ENCODE data around the gene PCSK6. TPM values are rescaled to one million over a fixed set of nuclear protein-coding genes. Genes with fewer than 3 reads are reported as not detected.

The PCSK6 gene
- total and polyA plus RNA-seq, 2 experiments from 2014 or later = 4.8 to 6.4 TPM

DNA sequence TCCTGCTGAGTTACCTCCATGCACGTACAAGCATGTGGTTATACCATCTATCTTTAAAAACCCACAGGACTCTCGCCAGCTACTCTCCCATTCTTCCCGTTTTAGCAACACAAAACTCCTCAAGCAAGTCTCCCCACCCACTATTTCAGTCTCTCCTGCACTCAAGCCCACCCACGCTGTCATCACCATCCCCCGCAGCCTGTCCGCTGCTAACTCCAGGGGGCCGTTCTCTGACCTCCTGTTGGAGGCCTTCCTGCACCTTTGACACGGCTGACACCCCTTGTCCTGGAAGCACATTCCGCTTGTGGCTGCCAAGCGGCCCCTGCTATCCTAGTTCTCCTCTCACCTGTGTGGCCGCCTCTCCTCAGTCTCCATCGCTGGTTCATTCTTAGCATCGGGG lies 7.5 kb upstream of the PCSK6 start:
- DNase-seq (ENCODE audit: low read depth in 1 of 2, low spot score in 1 of 2) = no peak
- no peaks in the 10 kb centered on the region for H3K27me3 ChIP-seq

GRCh38 chr15:101496198-101496986 lies 6.9 kb upstream of the PCSK6 start:
- Histone ChIP-seq H3K4me1 (ENCODE audit: low read depth) (peaks cover 22% of the 10 kb centered on the region), H3K36me3 (no peaks in the 10 kb centered on the region), H3K4me3 (no peak overlapping the region), H3K27ac (no peak overlapping the region), H3K27me3 (no peaks in the 10 kb centered on the region), H3K9me3 (ENCODE audit: low read depth) (no peaks in the 10 kb centered on the region)
- TF ChIP-seq CTCF (IDR thresholded peaks at IDR 0.05; ENCODE audit: low read depth, low read length) = no peak
- peak in 1 of 2 donors; percentile 45 for DNase-seq (ENCODE audit: low read depth in 1 of 2, low spot score in 1 of 2)

More for the DNA sequence above, 7.5 kb upstream of the PCSK6 start:
- peaks cover 22% of the 10 kb centered on the region for H3K4me1 ChIP-seq (ENCODE audit: low read depth)
- no peak overlapping the region for H3K4me3 ChIP-seq
- no peak overlapping the region for H3K27ac ChIP-seq
- no peak for TF ChIP-seq CTCF (IDR thresholded peaks at IDR 0.05; ENCODE audit: low read depth, low read length)
- no peaks in the 10 kb centered on the region for H3K36me3 ChIP-seq
- H3K9me3 ChIP-seq (ENCODE audit: low read depth) = no peaks in the 10 kb centered on the region

DNA sequence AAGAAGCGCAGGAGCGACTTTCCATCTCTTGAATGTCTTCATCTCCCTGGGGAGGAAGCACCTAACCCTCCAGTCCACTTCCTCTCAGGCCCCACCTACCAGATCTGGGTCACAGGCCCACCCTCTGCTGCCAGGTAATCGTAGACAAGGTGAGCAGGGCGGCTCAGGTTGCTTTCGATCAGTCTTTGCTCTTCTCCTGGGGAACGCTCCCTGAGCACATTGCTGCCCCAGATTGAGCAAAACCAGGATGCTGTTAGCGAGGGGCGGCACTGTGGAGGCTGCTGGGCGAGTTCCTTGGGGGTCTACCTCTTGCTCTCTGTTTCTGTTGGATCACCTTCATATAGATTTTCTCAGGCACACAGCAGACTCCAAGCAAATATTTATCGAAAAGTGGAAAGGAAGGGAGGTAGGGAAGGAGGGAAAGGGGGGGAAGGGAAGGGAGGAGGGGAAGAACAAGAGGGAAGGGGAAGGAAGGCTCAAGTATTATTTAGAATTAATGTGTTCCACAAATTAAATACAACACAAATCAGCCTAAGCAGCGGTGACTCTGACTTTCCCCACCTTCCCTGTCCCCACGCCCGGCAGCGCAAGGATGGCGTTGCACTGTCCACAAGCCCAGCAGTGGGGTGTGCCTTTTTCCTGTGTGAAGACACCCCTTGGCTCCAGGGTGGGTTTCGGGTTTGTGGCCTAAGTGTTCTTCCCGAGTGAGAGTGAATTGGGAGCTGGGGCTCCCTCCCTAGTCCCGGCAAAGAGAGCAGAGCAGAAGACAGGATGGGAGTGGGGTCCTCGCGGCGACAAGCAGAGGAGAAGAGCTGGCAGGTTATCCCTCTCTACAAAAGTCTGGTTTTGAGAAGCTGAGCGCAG lies 6.1 kb upstream of the PCSK6 start:
- no peaks in the 10 kb centered on the region for H3K27me3 ChIP-seq
- no peak for TF ChIP-seq CTCF (IDR thresholded peaks at IDR 0.05; ENCODE audit: low read depth, low read length)
- no peak for DNase-seq (ENCODE audit: low read depth in 1 of 2, low spot score in 1 of 2)

GRCh38 chr15:101494251-101494796 lies 4.8 kb upstream of the PCSK6 start:
- no peaks in the 10 kb centered on the region for H3K27me3 ChIP-seq

More for the DNA sequence above, 6.1 kb upstream of the PCSK6 start:
- H3K4me3 ChIP-seq = no peak overlapping the region
- no peaks in the 10 kb centered on the region for H3K9me3 ChIP-seq (ENCODE audit: low read depth)
- no peak overlapping the region for H3K27ac ChIP-seq
- H3K4me1 ChIP-seq (ENCODE audit: low read depth) = peaks cover 22% of the 10 kb centered on the region
- H3K36me3 ChIP-seq = no peaks in the 10 kb centered on the region

More at GRCh38 chr15:101494251-101494796, 4.8 kb upstream of the PCSK6 start:
- Histone ChIP-seq H3K4me3 (no peak overlapping the region), H3K9me3 (ENCODE audit: low read depth) (no peaks in the 10 kb centered on the region), H3K36me3 (no peaks in the 10 kb centered on the region), H3K27ac (no peak overlapping the region), H3K4me1 (ENCODE audit: low read depth) (peaks cover 22% of the 10 kb centered on the region)
- no peak for TF ChIP-seq CTCF (IDR thresholded peaks at IDR 0.05; ENCODE audit: low read depth, low read length)
- no peak for DNase-seq (ENCODE audit: low read depth in 1 of 2, low spot score in 1 of 2)

Measured in cardiac muscle cell (in vitro differentiated cells and primary cell).